Breast epithelium (tissue), 4 donors: ENCODE data around the gene KIAA1217. TPM values are rescaled to one million over a fixed set of nuclear protein-coding genes. Genes with fewer than 3 reads are reported as not detected.

Experiments
- DNase-seq, 2 donors: peaks; one replicate each; pipeline ENCODE4 v3.0.0-alpha.2; 2019; ENCODE audit warnings: low spot score in 2 of 2
- H3K27ac ChIP-seq, 2 donors: fragments of 200-600 bp; sonication (generic) in 1 of 2; one replicate each; pipeline ENCODE4 v1.5.1; 2016 to 2019; ENCODE audit warnings: mild to moderate bottlenecking in 1 of 2
- H3K27me3 ChIP-seq, 2 donors: fragments of 200-600 bp; sonication (generic) in 1 of 2; one replicate each; pipeline versions ENCODE4 v1.5.1 to v1.6.0; 2017 to 2019; ENCODE audit warnings: control low read depth in 1 of 2, mild to moderate bottlenecking in 1 of 2
- H3K36me3 ChIP-seq: fragments of 200-600 bp; one replicate; pipeline ENCODE4 v1.5.1; 2019
- H3K4me1 ChIP-seq, 2 donors: fragments of 200-600 bp; sonication (generic); one replicate each; pipeline ENCODE4 v1.5.1; 2016 to 2019; ENCODE audit warnings: control low read depth in 1 of 2
- H3K4me3 ChIP-seq, 3 donors: fragments of 200-600 bp; sonication (generic); 1 replicate in 2 of 3; 2 replicates in 1 of 3; pipeline ENCODE4 v1.5.1; 2016 to 2019; ENCODE audit warnings: mild to moderate bottlenecking in 3 of 3, moderate library complexity in 2 of 3
- H3K9me3 ChIP-seq, 2 donors: fragments of 200-600 bp; sonication (generic) in 1 of 2; one replicate each; pipeline ENCODE4 v1.5.1; 2016 to 2019; ENCODE audit warnings: control low read depth in 1 of 2
- CTCF ChIP-seq, 3 donors: fragments of 450-650 bp; IDR thresholded peaks; one replicate each; pipeline ENCODE4 v1.5.1; 2016 to 2017; ENCODE audit warnings: antibody characterized with exemption in 3 of 3, mild to moderate bottlenecking in 3 of 3, moderate library complexity in 3 of 3
- POLR2A ChIP-seq: fragments of 450-650 bp; IDR thresholded peaks from one replicate; pipeline ENCODE4 v1.6.1; 2016; ENCODE audit warnings: antibody characterized with exemption, mild to moderate bottlenecking, moderate library complexity
- POLR2AphosphoS5 ChIP-seq, 3 donors: sonication (generic); formaldehyde crosslinking; IDR thresholded peaks; one replicate each; pipeline ENCODE4 v1.6.1; 2017; ENCODE audit warnings: antibody characterized with exemption in 3 of 3
- intact Hi-C: fragments of 100-400 bp; cut with DNase I; formaldehyde crosslinking; loops from one replicate; pipeline ENCODE4 v1.15.1; 2023; ENCODE audit warnings: low total_unique reads
- total RNA-seq, 3 donors: library from RNA; depleted of rRNA; stranded (reverse); fragments of >200 nt; gene quantifications; one replicate each; pipeline ENCODE4 v1.1.0, GENCODE V29; 2016

KIAA1217 gene
- total RNA-seq, 3 donors from 2014 or later: 19.7 to 154 (median 83.6) TPM

- TF ChIP-seq POLR2A (no peak), CTCF (IDR thresholded peaks at IDR 0.05) (no peak), POLR2AphosphoS5 (IDR thresholded peaks at IDR 0.05) (no peak)
- peak overlapping the region; percentile 38 to 55 for H3K27ac ChIP-seq
- H3K4me1 ChIP-seq: peaks cover 0 to 15% of the 10 kb centered on the region in 2 donors
- no peaks in the 10 kb centered on the region for H3K9me3 ChIP-seq
- intact Hi-C loops: no loop called here
- no peak overlapping the region for H3K4me3 ChIP-seq
- peak in 1 of 2 donors; percentile 16 for DNase-seq
- no peaks in the 10 kb centered on the region for H3K27me3 ChIP-seq
- H3K36me3 ChIP-seq: no peaks in the 10 kb centered on the region
Measured at GRCh38 chr10:24551161-24551560, 342.2 kb downstream of the KIAA1217 start.

- intact Hi-C loops: no loop called here
- peak in 1 of 2 donors; percentile 26 for DNase-seq
- TF ChIP-seq POLR2AphosphoS5 (IDR thresholded peaks at IDR 0.05): no peak
- peak; percentile 24 to 35 (median 30) for TF ChIP-seq CTCF (IDR thresholded peaks at IDR 0.05)
- Histone ChIP-seq H3K4me1 (peaks cover 6 to 20% of the 10 kb centered on the region in 2 donors), H3K4me3 (no peak overlapping the region), H3K27ac (peak overlapping the region; percentile 52 to 55), H3K9me3 (no peaks in the 10 kb centered on the region), H3K27me3 (no peaks in the 10 kb centered on the region), H3K36me3 (no peaks in the 10 kb centered on the region)
Measured at GRCh38 chr10:24552346-24553016, 343.5 kb downstream of the KIAA1217 start.

- no peaks in the 10 kb centered on the region for H3K36me3 ChIP-seq
- intact Hi-C loops: no loop called here
- peak overlapping the region in 1 of 2 donors; percentile 52 for H3K27ac ChIP-seq
- DNase-seq: peak in 1 of 2 donors; percentile 7
- no peak for TF ChIP-seq POLR2A
- no peak for TF ChIP-seq POLR2AphosphoS5 (IDR thresholded peaks at IDR 0.05)
- TF ChIP-seq CTCF (IDR thresholded peaks at IDR 0.05): no peak
- H3K4me1 ChIP-seq: peaks cover 6 to 20% of the 10 kb centered on the region in 2 donors
- H3K27me3 ChIP-seq: no peaks in the 10 kb centered on the region
- H3K4me3 ChIP-seq: no peak overlapping the region
- no peaks in the 10 kb centered on the region for H3K9me3 ChIP-seq
Measured at GRCh38 chr10:24553051-24553612, 344.2 kb downstream of the KIAA1217 start.

- no peaks in the 10 kb centered on the region for H3K27me3 ChIP-seq
- DNase-seq: no peak
Measured at GRCh38 chr10:24554036-24554435, 345.1 kb downstream of the KIAA1217 start.

More at GRCh38 chr10:24554036-24554435, 345.1 kb downstream of the KIAA1217 start:
- intact Hi-C loops: no loop called here
- Histone ChIP-seq H3K9me3 (no peaks in the 10 kb centered on the region), H3K36me3 (no peaks in the 10 kb centered on the region), H3K4me1 (peaks cover 6 to 20% of the 10 kb centered on the region in 2 donors), H3K27ac (no peak overlapping the region), H3K4me3 (no peak overlapping the region)
- TF ChIP-seq CTCF (IDR thresholded peaks at IDR 0.05): no peak
- TF ChIP-seq POLR2AphosphoS5 (IDR thresholded peaks at IDR 0.05): no peak
- TF ChIP-seq POLR2A: no peak
